IMR-90 (cell line): ENCODE measurements around the gene ZSCAN10. TPM values are rescaled to one million over a fixed set of nuclear protein-coding genes. Genes with fewer than 3 reads are reported as not detected.

ENCODE experiments used
- ATAC-seq: fragments of 200-7000 bp; cut with Tn5 transposase; 2 replicates; pipeline ENCODE4 v1.9.1; 2020; ENCODE audit warnings: low read depth, mild to moderate bottlenecking, moderate library complexity
- BruUV-seq: library from RNA; stranded (reverse); fragments of 400-500 nt; replicated peaks from 2 replicates; lab custom pipeline; 2021; lab: Mats Ljungman, UMichigan
- CTCF ChIA-PET: fragments of 300-600 bp; formaldehyde crosslinking; extraction: SDS; loops from one replicate; lab custom pipeline; 2021; ENCODE audit warnings: antibody characterized with exemption; lab: Yijun Ruan, JAX
- POLR2A ChIA-PET: fragments of 300-600 bp; sonication (Branson Sonifier 250); formaldehyde crosslinking; loops from one replicate; lab custom pipeline; 2022; ENCODE audit warnings: antibody characterized with exemption; ENCODE audit not compliant: unreplicated experiment; lab: Charles Lee
- DNase-seq: peaks from one replicate; pipeline ENCODE4 v3.0.0; 2013
- H2AFZ ChIP-seq: replicated peaks from 2 replicates; pipeline ENCODE3; 2013; ENCODE audit warnings: low read length, mild to moderate bottlenecking; ENCODE audit not compliant: poor library complexity
- H2AK5ac ChIP-seq: 2 replicates; pipeline ENCODE4 v1.6.1; 2013; ENCODE audit warnings: low read depth, low read length, inconsistent platforms
- H2AK9ac ChIP-seq: replicated peaks from 2 replicates; pipeline ENCODE3; 2013; ENCODE audit warnings: mild to moderate bottlenecking, low read depth, low read length, moderate library complexity; ENCODE audit not compliant: poor library complexity
- H2BK120ac ChIP-seq: 2 replicates; pipeline ENCODE4 v1.6.1; 2013; ENCODE audit warnings: low read depth, low read length, inconsistent platforms
- H2BK15ac ChIP-seq: 3 replicates; pipeline ENCODE4 v1.6.1; 2013; ENCODE audit warnings: low read depth, low read length, inconsistent platforms
- H2BK20ac ChIP-seq: 2 replicates; pipeline ENCODE4 v1.6.1; 2013; ENCODE audit warnings: low read depth, mild to moderate bottlenecking, inconsistent platforms, low read length, moderate library complexity
- H2BK5ac ChIP-seq: 2 replicates; pipeline ENCODE4 v1.6.1; 2013; ENCODE audit warnings: mild to moderate bottlenecking, low read depth, low read length, inconsistent platforms; ENCODE audit not compliant: poor library complexity, severe bottlenecking
- H3K14ac ChIP-seq: replicated peaks from 2 replicates; pipeline ENCODE4 v1.6.1; 2013; ENCODE audit warnings: low read depth, low read length, inconsistent platforms
- H3K18ac ChIP-seq: 2 replicates; pipeline ENCODE4 v1.6.1; 2013; ENCODE audit warnings: low read depth, low read length, control low read depth
- H3K23ac ChIP-seq: 2 replicates; pipeline ENCODE4 v1.6.1; 2013; ENCODE audit warnings: low read depth, low read length, inconsistent platforms
- H3K27ac ChIP-seq: 2 replicates; pipeline ENCODE4 v1.5.1; 2013; ENCODE audit warnings: mild to moderate bottlenecking, control low read depth, low read length; ENCODE audit not compliant: insufficient read depth
- H3K27me3 ChIP-seq: 2 replicates; pipeline ENCODE4 v1.6.1; 2013; ENCODE audit warnings: low read length; ENCODE audit not compliant: control insufficient read depth, insufficient read depth
- H3K36me3 ChIP-seq: 2 replicates; pipeline ENCODE4 v1.6.1; 2013; ENCODE audit warnings: low read length, mixed read lengths; ENCODE audit not compliant: control insufficient read depth, insufficient read depth
- H3K4ac ChIP-seq: 2 replicates; pipeline ENCODE4 v1.6.1; 2013; ENCODE audit warnings: low read depth, low read length, inconsistent platforms
- H3K4me1 ChIP-seq: 2 replicates; pipeline ENCODE4 v1.6.1; 2013; ENCODE audit warnings: low read length, mixed read lengths; ENCODE audit not compliant: control insufficient read depth, insufficient read depth
- H3K4me2 ChIP-seq: 2 replicates; pipeline ENCODE4 v1.6.1; 2013; ENCODE audit warnings: low read depth, mild to moderate bottlenecking, control low read depth, low read length, moderate library complexity
- H3K4me3 ChIP-seq: 2 replicates; pipeline ENCODE4 v1.5.1; 2013; ENCODE audit warnings: low read depth, mild to moderate bottlenecking, control low read depth, low read length, moderate library complexity; ENCODE audit not compliant: insufficient read depth
- H3K56ac ChIP-seq: 2 replicates; pipeline ENCODE4 v1.6.1; 2013; ENCODE audit warnings: low read length, inconsistent platforms; ENCODE audit not compliant: insufficient read depth; ENCODE audit errors: extremely low read depth
- H3K79me1 ChIP-seq, 2 experiments: 2 replicates each; pipeline ENCODE4 v1.6.1; 2013; ENCODE audit warnings: low read length in 2 of 2, inconsistent platforms in 1 of 2, low read depth in 1 of 2
- H3K9ac ChIP-seq: 2 replicates; pipeline ENCODE4 v1.6.1; 2013; ENCODE audit warnings: low read depth, low read length, control low read depth
- H3K9me1 ChIP-seq: 2 replicates; pipeline ENCODE4 v1.6.1; 2013; ENCODE audit warnings: low read length, inconsistent platforms; ENCODE audit not compliant: insufficient read depth
- H3K9me3 ChIP-seq: 2 replicates; pipeline ENCODE4 v1.6.1; 2013; ENCODE audit warnings: low read length; ENCODE audit not compliant: control insufficient read depth, insufficient read depth
- H4K20me1 ChIP-seq: 2 replicates; pipeline ENCODE4 v1.6.1; 2013; ENCODE audit warnings: low read length, inconsistent platforms; ENCODE audit not compliant: insufficient read depth
- H4K5ac ChIP-seq: 2 replicates; pipeline ENCODE4 v1.6.1; 2013; ENCODE audit warnings: mild to moderate bottlenecking, low read depth, low read length, control low read depth
- H4K8ac ChIP-seq, 2 experiments: 2 replicates each; pipeline ENCODE4 v1.6.1; 2013; ENCODE audit warnings: low read depth in 2 of 2, low read length in 2 of 2, control low read depth in 1 of 2, inconsistent platforms in 1 of 2
- H4K91ac ChIP-seq: 2 replicates; pipeline ENCODE4 v1.6.1; 2013; ENCODE audit warnings: low read depth, low read length, inconsistent platforms; ENCODE audit not compliant: insufficient read depth
- BHLHE40 ChIP-seq: fragments of 150-350 bp; IDR thresholded peaks from 2 replicates; pipeline ENCODE4 v1.6.1; 2016; ENCODE audit warnings: mild to moderate bottlenecking, low read depth, low read length
- CEBPB ChIP-seq: IDR thresholded peaks from 2 replicates; pipeline ENCODE4 v1.6.1; 2012; ENCODE audit warnings: low read depth, low read length, improper control_type of control experiment
- FOS ChIP-seq: fragments of 150-350 bp; IDR thresholded peaks from 2 replicates; pipeline ENCODE4 v1.6.1; 2016; ENCODE audit warnings: low read depth, low read length
- MAZ ChIP-seq: IDR thresholded peaks from 2 replicates; pipeline ENCODE4 v1.6.1; 2012; ENCODE audit warnings: low read depth, mild to moderate bottlenecking, low read length, improper control_type of control experiment, moderate library complexity, borderline replicate concordance
- MXI1 ChIP-seq: IDR thresholded peaks from 2 replicates; pipeline ENCODE4 v1.6.1; 2012; ENCODE audit warnings: low read depth, mild to moderate bottlenecking, low read length, moderate library complexity, borderline replicate concordance
- POLR2A ChIP-seq: IDR thresholded peaks from 2 replicates; pipeline ENCODE4 v1.6.1; 2012; ENCODE audit warnings: mild to moderate bottlenecking, low read depth, low read length
- RAD21 ChIP-seq: IDR thresholded peaks from 2 replicates; pipeline ENCODE4 v1.6.1; 2012; ENCODE audit warnings: low read length, improper control_type of control experiment
- RCOR1 ChIP-seq: IDR thresholded peaks from 2 replicates; pipeline ENCODE4 v1.6.1; 2012; ENCODE audit warnings: mild to moderate bottlenecking, low read length, improper control_type of control experiment; ENCODE audit not compliant: insufficient replicate concordance
- RFX5 ChIP-seq: IDR thresholded peaks from 2 replicates; pipeline ENCODE4 v1.8.0; 2012; ENCODE audit warnings: low read depth, mild to moderate bottlenecking, low read length, moderate library complexity
- WGBS, 2 experiments: methylation state at CpG; one replicate each; pipeline versions ENCODE4 v1.1.5 to v1.1.7; 2013; ENCODE audit warnings: missing lambda C conversion rate in 2 of 2; ENCODE audit not compliant: insufficient read length in 1 of 2; ENCODE audit errors: extremely low coverage in 2 of 2; 5-methylcytosine and 5-hydroxymethylcytosine counted together
- dilution Hi-C: fragments of 300-500 bp; cut with HindIII; formaldehyde crosslinking; loops from one replicate; pipeline ENCODE4 v1.14.3; 2018; ENCODE audit warnings: low sequenced_read_pairs; ENCODE audit not compliant: unreplicated experiment
- in situ Hi-C: fragments of 300-500 bp; cut with MboI; formaldehyde crosslinking; loops from 3 replicates; pipeline ENCODE4 v1.14.3; 2019; ENCODE audit warnings: low sequenced_read_pairs, inconsistent platforms, mixed read lengths
- intact Hi-C: fragments of 100-400 bp; cut with micrococcal nuclease; formaldehyde crosslinking; loops from 2 replicates; pipeline ENCODE4 v1.10.0; 2022
- polyA plus RNA-seq, 3 experiments: library from polyadenylated mRNA; depleted of rRNA; stranded (reverse); fragments of >200 nt; gene quantifications; 2 replicates each; pipeline ENCODE4 v1.2.3, GENCODE V29; 2012; ENCODE audit warnings: low replicate concordance in 1 of 3
- total RNA-seq: library from RNA; depleted of rRNA; stranded (reverse); fragments of >200 nt; gene quantifications from 2 replicates; pipeline ENCODE4 v1.2.3, GENCODE V29; 2012
- TF ChIP-seq, protein P1 (sequence below): fragments of 150-350 bp; IDR thresholded peaks from 2 replicates; pipeline ENCODE4 v1.6.1; 2017; ENCODE audit warnings: mild to moderate bottlenecking, antibody characterized with exemption, low read length, low read depth
- TF ChIP-seq, protein P2 (sequence below): conservative IDR thresholded peaks from 2 replicates; pipeline ENCODE4 v1.5.1; 2012; ENCODE audit warnings: mild to moderate bottlenecking, low read depth, low read length, improper control_type of control experiment

Gene ZSCAN10
- total and polyA plus RNA-seq, 2 of the 4 experiments (the other 2 are of a cell fraction) = not detected

DNA sequence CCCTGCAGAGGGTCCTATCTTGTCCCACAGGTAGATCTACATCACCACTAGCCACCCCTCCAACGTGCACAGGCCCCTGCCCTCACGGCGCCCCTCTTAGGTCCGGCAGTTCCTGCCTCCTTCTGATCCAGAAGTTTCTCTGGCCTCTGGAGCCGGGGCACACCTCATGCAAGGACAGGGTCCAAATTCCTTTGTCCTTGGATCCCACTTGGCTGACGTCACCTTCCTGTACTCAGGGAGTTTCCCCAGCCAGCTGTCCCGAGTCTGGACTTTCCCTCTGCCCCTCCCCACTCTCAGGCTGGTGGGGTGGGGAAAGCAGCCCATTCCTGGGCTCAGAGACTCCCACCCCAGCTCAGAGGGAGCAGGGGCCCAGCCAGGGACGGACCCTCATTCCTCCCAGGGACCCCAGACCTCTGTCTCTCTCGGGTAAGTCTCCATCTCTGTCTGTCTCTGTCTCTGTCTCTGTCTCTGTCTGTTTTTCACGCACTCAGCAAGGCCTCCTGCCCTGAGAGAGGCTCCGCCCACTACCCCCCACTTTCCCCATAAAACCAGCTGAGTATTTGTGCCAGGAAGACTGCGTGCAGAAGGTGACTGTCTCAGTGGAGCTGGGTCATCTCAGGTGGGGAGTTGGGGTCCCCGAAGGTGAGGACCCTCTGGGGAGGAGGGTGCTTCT, 33.9 kb downstream of the ZSCAN10 start, which contains the start of gene IL32:
TSS of gene IL32 (plus strand) at position 572 of the 673 bp plus-strand sequence. CDS start 172 bp downstream, outside the sequence.
- ATAC-seq = peak; percentile 91
- Histone ChIP-seq H4K20me1 (no peaks in the 10 kb centered on the region), H3K4me2 (peak within 1 kb of the TSS; percentile 53), H3K23ac (peak within 1 kb of the TSS; percentile 60), H3K36me3 (no peaks in the 10 kb centered on the region), H3K27me3 (no peaks in the 10 kb centered on the region; the same call in 1 of the 2 replicates), H3K79me1 (peaks cover 6 to 19% of the 10 kb centered on the region in 2 experiments; a peak in 2 of 4 replicates), H2AK5ac (peak within 1 kb of the TSS; percentile 97), H2BK120ac (peak within 1 kb of the TSS; percentile 87), H2BK20ac (peak within 1 kb of the TSS; percentile 82), H3K9me3 (no peaks in the 10 kb centered on the region), H3K27ac (peak within 1 kb of the TSS; percentile 41; the same call in 1 of the 2 replicates), H3K4me3 (peak within 1 kb of the TSS; percentile 47; the same call in 1 of the 2 replicates), H3K14ac (peak within 1 kb of the TSS; percentile 87), H3K9me1 (peaks cover 18% of the 10 kb centered on the region), H2BK15ac (peak within 1 kb of the TSS; percentile 96; the same call in 2 of the 3 replicates), H3K18ac (peak within 1 kb of the TSS; percentile 38), H2BK5ac (peak within 1 kb of the TSS; percentile 80), H3K56ac (peak within 1 kb of the TSS; percentile 64), H2AFZ (peak within 1 kb of the TSS; percentile 98), H2AK9ac (peak within 1 kb of the TSS; percentile 99), H4K5ac (peak within 1 kb of the TSS; percentile 81), H4K8ac (peak within 1 kb of the TSS; percentile 74 to 92), H3K9ac (peak within 1 kb of the TSS; percentile 55; the same call in 1 of the 2 replicates), H4K91ac (peak within 1 kb of the TSS; percentile 88), H3K4ac (peak within 1 kb of the TSS; percentile 81), H3K4me1 (peaks cover 12% of the 10 kb centered on the region)
- 76% methylated on average over 4 of the region's 13 CpGs; no CpG with 5 or more reads in 1 of the 2 experiments for WGBS, 2 experiments
- intact Hi-C loops (no loop called here), dilution Hi-C loops (no loop called here), in situ Hi-C loops (no loop called here)
- peak; percentile 94 for DNase-seq
- no peak for TF ChIP-seq RCOR1
- TF ChIP-seq, protein P1, sequence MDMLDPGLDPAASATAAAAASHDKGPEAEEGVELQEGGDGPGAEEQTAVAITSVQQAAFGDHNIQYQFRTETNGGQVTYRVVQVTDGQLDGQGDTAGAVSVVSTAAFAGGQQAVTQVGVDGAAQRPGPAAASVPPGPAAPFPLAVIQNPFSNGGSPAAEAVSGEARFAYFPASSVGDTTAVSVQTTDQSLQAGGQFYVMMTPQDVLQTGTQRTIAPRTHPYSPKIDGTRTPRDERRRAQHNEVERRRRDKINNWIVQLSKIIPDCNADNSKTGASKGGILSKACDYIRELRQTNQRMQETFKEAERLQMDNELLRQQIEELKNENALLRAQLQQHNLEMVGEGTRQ = peak; percentile 5; the same call in 1 of the 2 replicates
- TF ChIP-seq CEBPB = no peak
- TF ChIP-seq RAD21 = no peak
- TF ChIP-seq FOS = no peak
- TF ChIP-seq, protein P2, sequence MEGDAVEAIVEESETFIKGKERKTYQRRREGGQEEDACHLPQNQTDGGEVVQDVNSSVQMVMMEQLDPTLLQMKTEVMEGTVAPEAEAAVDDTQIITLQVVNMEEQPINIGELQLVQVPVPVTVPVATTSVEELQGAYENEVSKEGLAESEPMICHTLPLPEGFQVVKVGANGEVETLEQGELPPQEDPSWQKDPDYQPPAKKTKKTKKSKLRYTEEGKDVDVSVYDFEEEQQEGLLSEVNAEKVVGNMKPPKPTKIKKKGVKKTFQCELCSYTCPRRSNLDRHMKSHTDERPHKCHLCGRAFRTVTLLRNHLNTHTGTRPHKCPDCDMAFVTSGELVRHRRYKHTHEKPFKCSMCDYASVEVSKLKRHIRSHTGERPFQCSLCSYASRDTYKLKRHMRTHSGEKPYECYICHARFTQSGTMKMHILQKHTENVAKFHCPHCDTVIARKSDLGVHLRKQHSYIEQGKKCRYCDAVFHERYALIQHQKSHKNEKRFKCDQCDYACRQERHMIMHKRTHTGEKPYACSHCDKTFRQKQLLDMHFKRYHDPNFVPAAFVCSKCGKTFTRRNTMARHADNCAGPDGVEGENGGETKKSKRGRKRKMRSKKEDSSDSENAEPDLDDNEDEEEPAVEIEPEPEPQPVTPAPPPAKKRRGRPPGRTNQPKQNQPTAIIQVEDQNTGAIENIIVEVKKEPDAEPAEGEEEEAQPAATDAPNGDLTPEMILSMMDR = no peak
- TF ChIP-seq MAZ = peak; percentile 85; the same call in 1 of the 2 replicates
- no peak for TF ChIP-seq RFX5
- TF ChIP-seq BHLHE40 = no peak
- no peak for TF ChIP-seq MXI1
- peak; percentile 70 for TF ChIP-seq POLR2A
- POLR2A ChIA-PET = no interaction called here
- CTCF ChIA-PET = no interaction called here
- BruUV-seq = no TSS peak
